Activated effector memory CD4-positive, alpha-beta T cell treated with anti-CD3 and anti-CD28 coated beads, Interleukin-2, amount 50 U/mL, for 16 hours (primary cell): Measurements from ENCODE around the gene PCSK9.
"Not testable (repeated sequence)": the region's sequence is repeated elsewhere in the genome, so short reads cannot be mapped to it uniquely, and the experiment has no call there.

Experiments used
- DNase-seq: peaks from one replicate; pipeline ENCODE4 v3.0.0-alpha.2; 2020

The PCSK9 gene

DNA sequence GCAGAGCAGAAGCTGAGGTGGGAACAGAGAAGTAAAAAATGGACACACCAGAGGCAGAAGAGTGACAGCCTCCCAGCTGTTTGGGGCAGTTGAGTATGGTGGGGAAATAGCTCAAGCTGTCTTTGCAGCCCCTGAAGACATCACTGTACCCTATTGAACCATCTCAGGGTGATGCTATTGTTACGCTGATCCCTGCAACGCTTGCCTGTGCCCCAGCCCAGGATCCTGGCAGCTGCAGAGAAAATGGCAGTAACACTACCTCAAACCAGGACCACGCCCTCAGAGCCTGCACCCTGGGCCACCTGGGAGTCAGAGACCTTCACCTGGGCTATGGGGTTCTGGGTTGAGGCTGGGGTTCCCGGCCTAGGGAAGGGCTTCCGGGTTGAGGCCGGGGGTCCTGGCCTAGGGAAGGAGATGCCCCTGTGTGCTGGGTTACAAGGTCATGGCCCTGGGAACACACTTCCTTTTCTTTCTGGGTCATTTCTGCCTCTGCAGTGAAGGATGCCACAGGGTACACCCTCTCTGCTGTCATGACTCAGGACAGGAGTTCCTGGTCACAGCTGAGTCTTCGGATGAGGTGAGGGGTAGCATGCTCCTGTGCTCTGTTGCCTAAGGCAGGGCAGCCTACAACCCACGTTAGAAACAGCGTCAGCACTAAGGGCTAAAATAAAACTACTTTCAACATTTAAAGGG lies 29.0 kb upstream of the PCSK9 start:
- DNase-seq: no peak

DNA sequence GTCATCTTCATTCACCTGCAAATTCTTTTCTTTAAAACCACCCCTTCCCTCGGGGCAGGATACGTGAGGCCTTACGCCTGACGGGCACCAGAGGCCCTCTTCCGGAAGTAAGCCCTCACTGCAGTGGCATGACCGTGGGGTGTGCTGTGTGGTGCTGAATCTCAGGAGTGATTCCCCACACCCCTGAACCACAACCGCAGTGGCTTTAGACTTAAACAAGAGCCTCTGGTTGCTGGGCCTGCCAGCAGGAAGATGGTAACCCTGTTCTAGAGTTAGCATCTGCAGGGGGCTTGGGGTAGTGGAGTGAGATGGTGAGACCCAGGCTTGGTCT lies 28.5 kb upstream of the PCSK9 start:
- DNase-seq: no peak

DNA sequence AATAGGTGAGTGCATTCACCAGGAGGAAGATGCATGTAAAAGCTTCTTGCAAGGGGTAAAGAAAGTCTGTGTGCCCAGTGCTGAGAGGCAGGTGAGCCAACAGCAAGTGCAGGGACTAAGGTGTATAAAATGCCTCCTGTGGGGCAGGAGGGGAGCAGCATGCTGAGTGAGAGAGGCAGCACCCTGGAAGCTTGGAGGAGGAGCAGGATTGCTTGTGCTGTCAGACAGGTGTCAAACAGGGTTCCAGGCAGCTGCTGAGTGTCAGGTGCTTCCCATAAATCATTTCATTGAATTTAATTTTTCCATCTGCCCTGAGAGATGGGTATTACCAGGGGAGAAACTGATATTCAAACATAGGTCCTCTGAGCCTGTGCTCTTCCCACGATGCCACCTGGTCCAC lies 26.7 kb upstream of the PCSK9 start:
- no peak for DNase-seq

DNA sequence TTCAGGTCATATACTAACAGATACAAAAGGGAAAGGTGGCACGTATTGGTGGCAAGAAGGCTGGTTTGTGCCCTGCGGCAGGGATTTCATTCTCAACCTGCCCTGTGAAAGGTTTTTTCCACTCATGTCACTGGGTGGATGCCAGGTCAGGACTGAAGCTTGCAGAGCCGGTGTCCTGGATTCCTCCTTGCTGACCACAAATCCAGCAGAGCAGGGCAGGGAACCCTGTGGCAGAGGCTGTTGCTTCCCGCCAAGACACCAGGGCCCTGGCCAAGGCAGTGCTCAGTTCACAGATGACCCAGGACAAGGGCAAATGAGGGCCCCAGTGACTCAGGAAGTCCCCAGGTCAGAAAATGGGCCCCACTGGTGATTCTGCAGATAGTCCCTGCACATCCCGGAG lies 24.2 kb upstream of the PCSK9 start:
- DNase-seq: no peak

DNA sequence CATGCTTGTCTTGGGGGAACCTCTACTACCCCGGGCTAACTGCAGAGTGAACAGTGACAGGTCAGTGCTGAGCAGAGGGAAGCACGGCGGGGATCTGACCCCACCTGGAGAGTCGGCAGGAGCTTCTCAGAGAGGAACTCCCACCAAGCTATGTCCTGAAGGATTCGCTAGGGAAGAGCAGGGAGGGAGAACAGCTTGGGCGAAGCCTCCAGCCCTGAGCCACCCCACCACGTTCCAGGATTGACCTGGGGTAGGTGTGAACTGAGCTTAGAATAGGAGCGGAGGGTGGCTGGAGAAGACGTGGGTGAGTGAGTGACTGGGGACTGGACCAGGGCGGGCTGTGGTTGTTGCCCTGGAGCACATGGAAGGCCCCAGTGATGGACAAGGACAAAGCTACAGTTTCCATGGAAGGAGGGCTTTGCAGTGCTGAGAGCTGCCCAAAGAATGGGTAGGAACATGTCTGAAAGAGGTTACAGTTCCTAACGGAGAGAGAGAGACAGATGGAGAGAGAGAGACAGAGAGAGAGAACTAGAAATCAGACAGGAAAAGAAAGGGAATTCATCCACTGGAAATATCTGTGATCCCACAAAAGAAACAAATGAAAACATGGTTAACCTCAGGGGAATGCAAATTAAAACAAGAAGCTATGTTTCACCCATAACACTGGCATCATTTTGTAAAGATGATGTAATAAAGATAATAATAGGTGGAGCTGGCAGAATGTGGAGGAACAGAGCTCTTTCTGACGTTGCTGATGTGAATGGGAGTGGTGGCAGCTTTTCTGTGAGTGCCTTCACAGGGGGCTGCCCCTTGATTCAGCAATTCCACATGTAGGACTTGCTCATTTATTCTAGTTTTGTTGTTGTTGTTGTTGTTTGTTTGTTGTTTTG lies 23.4 kb upstream of the PCSK9 start:
- no peak for DNase-seq

DNA sequence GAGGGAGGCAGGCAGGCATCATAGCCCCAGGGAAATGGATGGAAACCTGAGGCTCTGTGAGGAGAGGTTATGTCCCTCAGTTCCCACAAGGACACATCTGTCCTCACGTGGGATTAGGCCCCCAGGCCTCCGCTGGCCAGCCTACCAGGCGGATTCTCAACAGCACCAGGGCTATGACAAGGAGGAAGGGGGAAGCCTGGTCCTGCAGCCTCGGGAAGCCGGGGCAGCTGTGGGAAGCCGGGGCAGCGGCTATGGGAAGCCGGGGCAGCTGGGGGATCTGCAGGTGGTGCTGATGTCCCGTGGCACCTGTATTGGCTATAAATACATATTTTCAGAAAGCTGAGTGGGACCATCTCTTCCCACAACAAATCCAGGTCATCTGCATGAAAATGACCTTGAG lies 21.0 kb upstream of the PCSK9 start:
- no peak for DNase-seq

DNA sequence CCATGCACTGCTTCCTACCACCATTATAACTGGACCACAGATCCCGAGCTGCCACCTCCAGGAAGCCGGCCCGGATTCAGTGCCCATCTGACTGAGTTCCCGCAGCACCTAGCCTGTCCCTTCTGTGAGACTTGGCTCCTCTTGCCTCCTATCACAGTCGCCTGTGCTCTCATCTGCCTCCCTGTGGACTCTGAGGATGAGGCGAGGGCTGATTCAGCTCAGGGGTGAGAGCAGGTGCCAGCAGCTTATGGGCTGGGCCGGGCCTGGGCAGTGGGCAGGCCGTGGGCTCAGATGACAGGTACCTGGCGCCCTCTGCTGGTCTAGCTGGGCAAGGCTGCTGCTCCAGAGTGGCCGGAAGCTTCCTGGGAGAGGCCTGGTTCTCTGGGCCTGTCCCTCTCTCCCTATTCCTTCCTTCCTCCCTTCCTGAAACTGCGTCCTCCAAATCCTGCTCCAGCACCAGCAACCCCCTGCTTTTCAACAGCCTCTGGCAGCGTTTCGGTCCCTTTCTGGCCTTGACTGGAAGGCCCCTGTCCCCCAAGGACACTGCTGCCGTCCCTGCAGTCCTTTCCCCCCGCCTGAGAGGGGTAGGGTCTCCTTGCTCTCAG lies 17.3 kb upstream of the PCSK9 start:
- DNase-seq: peak; percentile 85

DNA sequence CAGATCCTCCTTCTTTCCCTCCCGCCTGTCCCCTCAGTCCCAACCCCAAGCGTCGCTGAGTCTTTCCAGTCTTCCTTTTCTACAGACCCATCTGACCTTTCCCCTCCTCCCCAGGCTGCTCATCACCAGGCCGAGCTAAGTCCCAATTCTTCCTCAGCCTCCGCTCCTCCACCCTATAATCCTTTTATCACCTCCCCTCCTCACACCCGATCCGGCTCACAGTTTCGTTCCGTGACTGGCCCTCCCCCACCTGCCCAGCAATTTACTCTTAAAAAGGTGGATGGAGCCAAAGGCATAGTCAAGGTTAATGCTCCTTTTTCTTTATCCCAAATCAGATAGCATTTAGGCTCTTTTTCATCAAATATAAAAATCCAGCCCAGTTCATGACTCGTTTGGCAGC lies 15.2 kb upstream of the PCSK9 start:
- not testable (repeated sequence) for DNase-seq

DNA sequence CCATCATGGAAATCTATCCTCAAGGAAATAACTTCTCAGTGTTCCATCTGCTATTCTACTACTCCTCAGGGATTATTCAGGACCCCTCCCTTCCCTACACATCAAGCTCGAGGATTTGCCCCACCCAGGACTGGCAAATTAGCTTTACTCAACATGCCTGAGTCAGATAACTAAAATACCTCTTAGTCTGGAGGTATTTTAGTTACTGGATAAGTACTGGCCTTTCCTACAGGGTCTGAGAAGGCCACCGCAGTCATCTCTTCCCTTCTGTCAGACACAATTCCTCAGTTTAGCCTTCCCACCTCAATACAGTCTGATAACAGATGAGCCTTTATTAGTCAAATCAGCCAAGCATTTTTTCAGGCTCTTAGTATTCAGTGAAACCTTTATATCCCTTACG lies 12.7 kb upstream of the PCSK9 start:
- DNase-seq: not testable (repeated sequence)

DNA sequence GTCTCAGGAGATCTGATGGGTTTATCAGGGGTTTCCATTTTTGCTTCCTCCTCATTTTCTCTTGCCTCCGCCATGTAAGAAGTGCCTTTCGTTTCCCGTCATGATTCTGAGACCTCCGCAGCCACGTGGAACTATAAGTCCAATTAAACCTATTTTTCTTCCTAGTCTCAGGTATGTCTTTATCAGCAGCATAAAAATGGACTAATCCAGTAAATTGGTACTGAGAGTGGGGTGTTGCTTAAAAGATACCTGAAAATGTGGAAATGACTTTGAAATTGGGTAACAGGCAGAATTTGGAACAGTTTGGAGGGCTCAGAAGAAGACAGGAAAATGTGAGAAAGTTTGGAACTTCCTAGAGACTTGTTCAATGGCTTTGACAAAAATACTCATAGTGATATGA lies 8.2 kb upstream of the PCSK9 start:
- not testable (repeated sequence) for DNase-seq

DNA sequence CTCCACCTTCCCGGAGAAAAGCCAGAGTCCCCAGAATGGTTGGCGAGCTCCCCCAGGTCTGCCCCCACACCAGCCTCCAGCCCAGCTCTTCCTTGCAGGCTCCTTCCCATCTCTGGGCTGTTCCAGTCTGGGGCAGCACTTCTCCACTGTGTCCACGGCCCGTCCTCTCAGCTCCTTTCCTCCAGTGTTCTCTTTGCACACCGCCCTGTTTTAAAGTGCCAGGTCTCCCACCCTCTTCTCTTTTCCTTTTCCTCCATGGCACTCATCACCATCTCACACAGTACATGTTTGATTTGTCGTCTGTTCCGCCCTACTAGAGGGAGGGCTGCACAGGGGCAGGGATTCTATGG lies 6.1 kb upstream of the PCSK9 start:
- no peak for DNase-seq

DNA sequence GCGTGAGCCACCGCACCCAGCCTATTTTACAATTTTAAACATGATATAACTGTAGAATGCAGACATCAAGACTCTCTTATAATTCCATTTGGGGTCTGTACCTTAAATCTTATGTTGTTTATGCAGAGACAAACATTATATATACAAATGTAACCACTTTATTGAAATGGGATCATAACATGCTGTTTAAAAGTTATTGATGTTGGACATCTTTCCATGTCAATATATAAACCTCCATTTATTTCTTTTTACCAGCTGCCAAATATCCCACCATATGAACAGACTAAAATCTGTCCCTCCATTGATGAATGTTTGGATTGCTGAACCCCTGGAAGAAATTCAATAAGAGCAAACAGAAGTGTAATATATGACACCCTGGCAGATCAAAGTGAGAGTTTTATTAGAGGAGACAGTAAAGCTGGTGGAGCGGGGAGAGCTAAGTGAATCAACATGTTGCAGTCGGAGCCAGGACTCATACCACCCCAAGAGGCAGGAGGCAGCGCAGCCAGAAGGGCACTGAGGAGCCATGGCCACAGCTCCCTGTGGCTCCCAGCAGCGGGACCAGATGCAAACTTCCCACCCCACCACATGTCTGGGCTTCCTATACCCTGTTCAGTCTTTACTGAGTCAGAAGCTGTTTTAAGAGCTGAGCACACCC lies 4.7 kb upstream of the PCSK9 start:
- no peak for DNase-seq

DNA sequence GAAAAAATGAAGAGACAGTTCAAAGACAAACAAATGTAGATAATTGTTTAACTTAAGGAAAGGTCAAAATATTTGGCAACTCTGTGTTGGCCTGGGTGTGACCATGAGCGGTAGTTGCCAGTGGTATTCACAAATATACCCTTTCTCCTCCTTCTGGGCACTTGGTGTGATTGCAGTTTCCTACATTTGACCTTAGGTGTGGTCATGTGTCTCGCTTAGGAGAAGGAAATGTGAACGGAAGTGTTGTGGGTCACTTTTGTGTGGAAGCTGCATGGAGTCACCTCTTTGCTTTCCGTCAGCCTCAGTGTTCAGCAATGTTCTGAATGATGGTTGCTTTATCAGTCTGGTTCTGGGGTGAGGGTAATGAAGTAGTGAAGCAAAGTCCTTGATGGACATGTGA lies 3.4 kb upstream of the PCSK9 start:
- DNase-seq: no peak

DNA sequence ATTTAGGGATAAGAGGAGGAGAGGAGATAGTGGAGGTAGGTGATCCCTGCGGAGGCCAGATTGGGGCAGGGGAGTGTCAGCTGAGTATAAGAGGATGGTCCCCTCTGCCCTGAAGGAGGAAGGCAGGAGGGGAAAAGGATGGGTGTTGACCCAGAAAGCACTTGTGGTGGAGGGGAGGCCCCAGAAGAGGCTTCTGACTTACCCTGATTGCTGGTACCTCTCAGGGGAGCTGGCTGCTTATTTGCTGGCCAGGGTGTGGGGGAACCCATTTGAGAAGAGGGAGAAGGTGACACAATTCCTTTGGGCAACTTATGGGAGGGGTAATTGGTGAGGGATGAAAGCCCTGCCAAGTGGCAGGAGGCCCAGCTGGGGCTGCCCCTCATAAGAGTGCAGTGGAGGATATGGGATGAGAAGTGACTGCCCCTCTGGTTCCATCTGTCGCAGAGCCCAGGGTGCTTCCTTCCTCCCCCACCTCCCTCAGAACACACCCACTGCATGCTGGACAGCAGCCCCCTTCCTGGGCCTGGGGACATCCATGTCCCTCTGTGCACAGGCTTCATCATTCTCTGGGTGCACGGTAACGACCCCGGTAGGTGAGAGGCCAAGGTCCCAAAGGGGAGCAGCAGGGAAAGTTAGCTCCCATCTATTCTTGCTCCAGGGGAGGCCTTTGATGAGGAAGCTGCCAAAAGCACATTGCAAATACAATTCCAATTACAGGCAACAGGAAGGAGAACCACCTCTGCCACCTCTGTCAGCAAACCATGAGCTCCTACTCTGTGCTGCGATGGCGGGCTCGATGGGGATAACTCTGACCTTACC lies 1.4 kb upstream of the PCSK9 start:
- DNase-seq: no peak

DNA sequence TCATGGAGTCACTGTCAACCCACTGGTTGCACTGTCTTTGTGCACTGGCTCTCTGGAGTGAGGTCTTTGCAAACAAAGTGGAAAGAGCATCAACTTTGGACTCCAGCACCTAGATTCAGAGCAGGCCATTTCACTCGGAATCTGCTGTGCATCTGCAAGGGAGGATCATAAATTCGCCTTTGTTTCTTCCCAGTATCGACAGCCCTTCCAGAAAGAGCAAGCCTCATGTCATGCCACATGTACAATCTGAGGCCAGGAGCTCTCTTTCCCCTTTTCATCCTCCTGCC lies 853 bp upstream of the PCSK9 start:
- DNase-seq: no peak

DNA sequence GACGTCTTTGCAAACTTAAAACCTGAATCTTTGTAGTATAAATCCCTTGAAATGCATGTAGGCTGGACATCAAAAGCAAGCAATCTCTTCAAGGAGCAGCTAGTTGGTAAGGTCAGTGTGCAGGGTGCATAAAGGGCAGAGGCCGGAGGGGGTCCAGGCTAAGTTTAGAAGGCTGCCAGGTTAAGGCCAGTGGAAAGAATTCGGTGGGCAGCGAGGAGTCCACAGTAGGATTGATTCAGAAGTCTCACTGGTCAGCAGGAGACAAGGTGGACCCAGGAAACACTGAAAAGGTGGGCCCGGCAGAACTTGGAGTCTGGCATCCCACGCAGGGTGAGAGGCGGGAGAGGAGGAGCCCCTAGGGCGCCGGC lies 390 bp upstream of the PCSK9 start:
- DNase-seq: no peak

DNA sequence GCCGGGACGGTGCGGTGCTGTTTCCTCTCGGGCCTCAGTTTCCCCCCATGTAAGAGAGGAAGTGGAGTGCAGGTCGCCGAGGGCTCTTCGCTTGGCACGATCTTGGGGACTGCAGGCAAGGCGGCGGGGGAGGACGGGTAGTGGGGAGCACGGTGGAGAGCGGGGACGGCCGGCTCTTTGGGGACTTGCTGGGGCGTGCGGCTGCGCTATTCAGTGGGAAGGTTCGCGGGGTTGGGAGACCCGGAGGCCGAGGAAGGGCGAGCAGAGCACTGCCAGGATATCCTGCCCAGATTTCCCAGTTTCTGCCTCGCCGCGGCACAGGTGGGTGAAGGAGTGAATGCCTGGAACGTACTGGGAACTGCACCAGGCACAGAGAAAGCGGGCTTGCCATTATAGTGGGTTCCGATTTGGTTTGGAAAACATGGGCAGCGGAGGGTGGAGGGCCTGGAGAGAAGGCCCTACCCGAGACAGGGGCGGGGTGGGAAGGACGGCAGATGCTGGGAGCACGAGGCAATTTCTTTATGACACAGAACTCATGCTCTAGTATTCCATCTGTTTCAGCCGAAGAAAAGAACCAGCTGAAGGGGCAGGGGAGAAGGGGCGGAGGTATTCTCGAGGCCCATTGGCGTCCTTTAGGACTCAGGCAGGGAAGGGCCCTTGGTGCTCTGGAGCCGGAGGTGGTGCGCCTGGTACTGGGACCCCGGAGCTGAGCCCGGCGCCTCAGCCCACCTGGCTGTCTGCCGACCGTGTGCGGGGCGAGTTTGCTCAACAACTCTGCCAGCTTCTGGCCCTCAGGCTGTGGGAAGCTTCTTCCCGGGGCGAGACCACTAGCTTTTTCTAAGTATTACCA lies 960 bp downstream of the PCSK9 start:
- no peak for DNase-seq

DNA sequence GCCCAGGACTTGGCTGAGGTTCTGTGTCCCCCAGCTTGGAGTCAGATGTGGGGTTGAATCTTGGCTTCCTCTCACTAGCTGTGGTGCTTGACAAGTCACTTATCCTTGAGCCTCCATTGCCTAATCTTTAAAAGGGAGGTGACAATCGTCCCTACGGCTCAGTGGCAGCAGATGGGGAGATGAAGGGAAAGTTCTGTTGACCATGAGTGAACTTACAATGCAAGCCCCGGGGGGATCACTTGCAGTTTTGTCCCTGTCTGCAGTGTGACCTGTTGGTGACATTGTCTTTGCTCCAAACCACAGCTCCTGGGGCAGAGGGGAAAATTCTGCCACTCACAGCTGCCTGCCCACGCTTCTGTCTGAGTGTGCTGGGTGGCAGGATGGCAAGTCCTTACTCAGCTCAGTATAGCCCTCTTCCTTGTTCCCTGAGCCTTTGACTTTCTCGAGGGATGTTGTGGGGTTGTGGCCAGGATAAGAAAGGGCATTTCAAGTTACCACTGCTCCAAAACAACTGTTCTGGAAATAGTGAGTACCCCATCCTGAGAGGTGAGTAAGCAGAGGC lies 1.7 kb downstream of the PCSK9 start:
- no peak for DNase-seq

DNA sequence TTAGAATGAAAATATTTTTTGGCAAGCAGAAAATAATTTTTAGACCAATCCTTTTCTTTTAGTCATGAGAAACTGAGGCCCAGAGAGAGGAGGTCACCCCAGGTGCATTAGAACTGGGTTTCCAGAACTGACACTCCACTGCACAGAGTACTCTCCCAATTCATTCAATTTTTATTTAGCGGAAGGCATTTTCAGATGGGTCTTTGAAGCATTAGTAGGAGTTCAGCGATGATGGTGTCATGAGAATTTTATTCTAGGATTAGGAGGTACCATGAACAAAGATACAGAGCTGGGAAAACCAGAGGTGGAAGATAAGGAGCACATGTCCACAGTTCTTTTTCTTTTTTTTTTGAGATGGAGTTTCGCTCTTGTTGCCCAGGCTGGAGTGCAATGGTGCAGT lies 2.3 kb downstream of the PCSK9 start:
- no peak for DNase-seq

DNA sequence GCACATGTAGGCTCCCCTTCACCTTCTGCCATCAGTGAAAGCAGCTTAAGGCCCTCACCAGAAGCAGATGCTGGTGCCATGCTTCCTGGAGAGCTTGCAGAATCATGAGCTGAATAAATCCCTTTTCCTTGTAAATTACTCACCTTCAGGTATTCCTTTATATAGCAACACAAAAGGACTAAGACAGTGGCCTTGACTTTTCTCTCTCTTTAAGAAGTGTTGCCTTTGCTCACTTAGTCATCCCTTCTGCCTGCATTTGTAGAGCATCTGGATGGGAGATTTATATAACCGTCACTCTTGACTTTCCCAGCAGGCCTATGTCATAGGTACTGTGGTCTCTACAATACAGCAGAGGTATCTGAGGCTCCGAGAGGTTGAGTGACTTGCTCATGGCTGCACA lies 3.7 kb downstream of the PCSK9 start:
- no peak for DNase-seq

DNA sequence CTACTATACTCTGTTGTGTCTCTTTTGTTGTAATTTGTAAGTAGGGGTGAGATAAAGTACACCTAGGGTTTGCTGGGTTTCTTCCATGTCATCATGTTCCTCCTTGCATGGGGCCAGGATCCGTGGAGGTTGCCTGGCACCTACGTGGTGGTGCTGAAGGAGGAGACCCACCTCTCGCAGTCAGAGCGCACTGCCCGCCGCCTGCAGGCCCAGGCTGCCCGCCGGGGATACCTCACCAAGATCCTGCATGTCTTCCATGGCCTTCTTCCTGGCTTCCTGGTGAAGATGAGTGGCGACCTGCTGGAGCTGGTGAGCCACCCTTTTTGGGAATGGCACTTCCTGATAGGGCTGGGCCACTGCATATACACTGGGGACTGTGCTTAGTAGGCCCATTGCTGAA lies 4.4 kb downstream of the PCSK9 start:
- DNase-seq: no peak
